Fibroblast of mammary gland (primary cell): Measurements from ENCODE around the gene OSTM1.

Source experiments
- DNase-seq: peaks from one replicate; pipeline ENCODE4 v3.0.0-alpha.2; 2010; ENCODE audit warnings: low read depth
- H3K4me3 ChIP-seq: 2 replicates; pipeline ENCODE4 v1.5.1; 2011; ENCODE audit warnings: low read depth, mild to moderate bottlenecking, low read length, moderate library complexity; ENCODE audit not compliant: control insufficient read depth
- CTCF ChIP-seq: conservative IDR thresholded peaks from 2 replicates; pipeline ENCODE4 v1.5.1; 2011; ENCODE audit warnings: low read depth, low read length, inconsistent platforms; ENCODE audit not compliant: control insufficient read depth, insufficient read depth

OSTM1 gene

GRCh38 chr6:108114841-108115597, 40.5 kb upstream of the OSTM1 start:
- peak overlapping the region; percentile 39 for H3K4me3 ChIP-seq
- TF ChIP-seq CTCF = no peak
- peak; percentile 67 for DNase-seq

- TF ChIP-seq CTCF = peak; percentile 55
- H3K4me3 ChIP-seq = peak overlapping the region; percentile 31
- peak; percentile 58 for DNase-seq
These were observed 39.3 kb upstream of the OSTM1 start for GRCh38 chr6:108113557-108114519.

- no peak for TF ChIP-seq CTCF
- no peak for DNase-seq
- H3K4me3 ChIP-seq = no peak overlapping the region
These were observed 33.8 kb upstream of the OSTM1 start for GRCh38 chr6:108108374-108108773.

- no peak for TF ChIP-seq CTCF
- no peak for DNase-seq
- no peak overlapping the region for H3K4me3 ChIP-seq
These were observed 32.6 kb upstream of the OSTM1 start for GRCh38 chr6:108107102-108107501.

GRCh38 chr6:108106694-108107093, 32.2 kb upstream of the OSTM1 start:
- no peak overlapping the region for H3K4me3 ChIP-seq
- TF ChIP-seq CTCF = no peak
- DNase-seq = no peak

GRCh38 chr6:108106261-108106660, 31.7 kb upstream of the OSTM1 start:
- DNase-seq = no peak
- H3K4me3 ChIP-seq = no peak overlapping the region
- TF ChIP-seq CTCF = no peak
